HG03280 (cell line): ENCODE data around the gene LCTL.
"Not testable (repeated sequence)": the region's sequence is repeated elsewhere in the genome, so short reads cannot be mapped to it uniquely, and the experiment has no call there.

ENCODE experiments used
- ATAC-seq: cut with Tn5 transposase; IDR thresholded peaks from one replicate; pipeline ENCODE4 v1.9.1; 2021; ENCODE audit warnings: mild to moderate bottlenecking, moderate library complexity; ENCODE audit not compliant: unreplicated experiment

Gene LCTL

DNA sequence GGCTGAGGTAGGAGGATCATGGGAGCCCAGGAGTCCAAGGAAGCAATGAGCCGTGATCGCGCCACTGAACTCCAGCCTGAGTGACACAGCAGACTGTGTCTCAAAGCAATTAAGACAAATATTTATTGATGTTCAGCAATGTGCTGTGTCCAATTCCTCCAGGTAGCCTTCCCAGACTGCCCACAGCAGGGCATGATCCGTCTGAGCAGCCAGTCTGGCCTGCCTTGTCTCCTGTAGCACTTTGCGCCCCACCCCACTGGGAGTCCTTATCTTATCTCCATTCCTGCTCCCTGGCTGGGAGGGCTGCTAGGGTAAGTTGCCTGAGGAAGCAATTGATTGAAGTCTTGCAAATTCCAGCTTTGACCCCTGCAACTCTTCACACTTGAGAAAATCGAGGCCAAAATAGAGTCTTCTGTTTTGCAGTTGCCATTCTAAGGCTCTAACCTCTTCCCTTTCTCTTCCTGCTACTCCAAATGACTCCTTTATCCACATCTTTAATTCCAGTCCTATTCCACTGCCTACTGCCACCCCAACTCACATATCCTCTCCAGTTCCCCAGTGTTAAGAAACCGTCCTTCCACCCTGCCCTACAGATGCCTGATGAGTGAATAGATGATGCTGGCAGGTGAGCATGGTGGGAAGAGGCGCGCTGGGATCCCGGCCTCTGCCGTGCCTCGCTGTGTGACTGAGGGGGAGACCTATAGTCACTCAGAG is 26.9 kb upstream of the LCTL start:
- ATAC-seq = no peak

DNA sequence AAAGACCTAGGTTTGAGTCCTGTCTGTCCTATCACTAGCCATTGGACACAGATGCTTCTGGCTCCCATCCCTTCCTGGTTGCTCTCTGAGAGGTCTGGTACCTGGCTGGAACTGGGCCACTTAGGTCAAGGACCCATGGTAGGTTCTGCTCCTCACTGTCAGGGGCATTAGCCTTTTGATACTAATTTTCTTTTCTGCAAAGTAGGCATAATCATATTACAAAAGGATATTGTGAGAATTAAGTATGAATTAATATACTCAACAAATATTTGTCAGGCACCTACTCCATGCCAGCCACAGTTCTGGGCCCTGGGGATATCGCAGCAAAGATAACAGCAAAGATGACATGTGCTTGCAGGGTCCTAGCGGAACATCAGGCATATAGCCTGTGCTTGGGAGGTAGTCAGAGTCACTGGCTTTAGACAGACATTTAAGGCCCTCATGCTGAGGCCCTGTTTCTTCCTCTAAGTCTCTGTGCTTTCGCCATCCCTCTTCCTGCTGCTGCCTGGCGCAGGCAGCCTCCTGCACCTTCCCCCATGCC is 25.6 kb upstream of the LCTL start:
- no peak for ATAC-seq

GRCh38 chr15:66590435-66590834 is 24.6 kb upstream of the LCTL start:
- ATAC-seq = no peak

DNA sequence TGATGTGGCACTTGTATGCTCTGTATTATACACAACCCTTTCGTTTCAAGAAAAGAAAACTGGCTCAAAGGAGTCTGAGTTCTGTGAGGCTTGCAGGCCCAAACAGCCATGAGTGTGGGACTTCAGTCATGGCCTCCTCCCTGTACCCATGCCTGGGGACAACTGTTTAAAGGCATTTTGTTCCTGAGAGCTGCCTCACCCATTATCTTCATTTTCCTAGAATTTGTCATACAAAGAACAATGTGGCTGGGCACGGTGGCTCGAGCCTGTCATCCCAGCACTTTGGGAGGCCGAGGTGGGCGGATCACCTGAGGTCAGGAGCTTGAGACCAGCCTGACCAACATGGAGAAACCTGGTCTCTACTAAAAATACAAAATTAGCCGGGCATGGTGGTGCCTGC is 23.6 kb upstream of the LCTL start:
- not testable (repeated sequence) for ATAC-seq

GRCh38 chr15:66588971-66589370 is 23.2 kb upstream of the LCTL start:
- no peak for ATAC-seq

DNA sequence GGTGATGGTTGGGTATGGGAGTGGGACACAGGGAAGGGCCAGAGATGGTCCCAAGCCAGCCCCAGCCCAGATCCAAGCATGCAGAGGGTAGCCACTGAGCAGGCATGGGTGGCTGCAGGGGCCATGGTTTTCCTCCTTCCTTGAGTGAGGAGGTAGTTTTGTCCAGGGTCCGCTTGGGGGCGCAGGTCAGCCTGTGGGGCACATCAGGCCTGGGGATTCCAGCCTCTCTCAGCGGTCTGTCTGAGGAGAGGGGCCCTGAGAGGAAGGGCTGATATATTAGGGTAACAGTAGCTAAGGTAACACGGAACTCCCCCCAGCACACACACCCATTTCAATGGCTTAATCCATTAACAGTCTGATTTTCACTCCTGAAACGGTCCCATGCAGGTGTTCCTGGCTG is 22.7 kb upstream of the LCTL start:
- ATAC-seq = no peak

DNA sequence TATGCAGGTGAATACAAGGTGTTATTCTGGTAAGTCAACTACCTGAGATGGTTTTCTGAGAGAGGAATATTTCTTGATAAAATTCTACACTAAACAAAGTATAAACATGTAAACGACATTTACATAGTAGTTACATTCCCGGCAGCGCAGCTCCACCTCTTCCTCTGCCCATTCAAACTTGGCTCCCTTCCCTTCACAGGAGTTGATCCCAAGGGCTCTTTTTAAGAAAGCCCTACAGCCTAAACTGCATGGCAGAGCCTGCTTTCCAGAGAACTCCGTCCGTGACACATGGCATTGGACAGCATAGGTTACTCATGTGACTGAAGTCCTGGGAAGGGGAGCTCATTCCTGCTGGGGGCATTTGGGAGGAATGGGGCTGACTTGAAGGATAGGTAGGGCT is 22.0 kb upstream of the LCTL start:
- no peak for ATAC-seq

DNA sequence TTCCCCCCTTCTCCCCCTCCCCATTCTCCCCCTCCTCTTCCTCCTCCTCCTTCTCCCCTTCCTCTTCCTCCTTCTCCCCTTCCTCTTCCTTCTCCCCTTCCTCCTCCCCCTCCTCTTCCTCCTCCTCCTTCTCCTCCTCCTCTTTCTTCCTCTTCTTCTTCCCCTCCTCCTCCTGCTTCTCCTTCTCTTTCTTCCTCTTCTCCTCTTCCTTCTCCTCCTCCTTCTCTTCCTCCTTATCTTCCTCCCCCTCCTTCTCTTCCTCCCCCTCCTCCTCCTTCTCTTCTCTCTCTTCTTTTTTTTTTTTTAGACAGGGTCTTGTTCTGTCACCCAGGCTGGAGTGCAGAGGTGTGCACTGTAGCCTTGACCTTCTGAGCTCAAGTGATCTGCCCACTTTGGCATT is 21.2 kb upstream of the LCTL start:
- no peak for ATAC-seq

GRCh38 chr15:66586155-66586976 is 20.6 kb upstream of the LCTL start:
- ATAC-seq = no peak

- ATAC-seq = no peak
Measured at GRCh38 chr15:66581972-66582537, 16.3 kb upstream of the LCTL start.

DNA sequence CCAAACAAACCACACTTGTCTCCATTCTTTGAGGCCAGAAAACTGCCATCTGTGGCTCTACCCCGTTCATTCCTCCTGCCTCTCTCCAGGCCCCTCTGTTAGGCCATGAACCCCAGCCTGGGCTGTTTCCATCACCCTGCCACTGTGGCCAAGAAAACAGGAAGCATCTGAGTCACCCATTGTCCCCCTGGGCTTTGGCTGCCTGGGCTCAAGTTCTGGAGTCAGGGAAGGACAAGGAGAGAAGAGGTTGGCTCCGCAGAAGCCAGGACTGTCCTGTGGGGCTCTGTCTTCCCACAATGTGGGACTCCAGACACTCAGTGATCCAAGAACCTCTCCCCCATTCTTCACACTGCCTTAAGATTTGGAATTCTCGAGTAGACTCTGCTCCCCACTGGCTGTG is 14.8 kb upstream of the LCTL start:
- ATAC-seq = no peak

- ATAC-seq = no peak
Measured at GRCh38 chr15:66578286-66578875, 12.6 kb upstream of the LCTL start.

DNA sequence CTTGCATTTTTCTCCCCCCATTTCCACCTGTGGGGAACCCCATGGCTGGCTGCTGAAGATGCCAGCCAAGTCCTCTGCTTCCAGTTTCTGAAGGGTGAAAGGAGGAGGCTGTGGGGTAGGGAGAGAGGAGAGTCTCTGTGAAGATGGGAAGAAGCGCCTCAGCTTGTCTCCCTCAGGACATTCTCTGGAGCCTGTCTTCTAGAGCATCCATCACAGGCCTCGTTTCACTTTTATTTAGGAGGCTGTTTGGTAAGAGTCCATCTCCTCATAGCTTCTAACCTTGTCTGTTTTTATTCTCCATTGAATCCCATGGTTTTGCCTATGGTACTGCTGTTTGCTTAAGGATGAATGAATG is 8.8 kb upstream of the LCTL start:
- ATAC-seq = no peak

DNA sequence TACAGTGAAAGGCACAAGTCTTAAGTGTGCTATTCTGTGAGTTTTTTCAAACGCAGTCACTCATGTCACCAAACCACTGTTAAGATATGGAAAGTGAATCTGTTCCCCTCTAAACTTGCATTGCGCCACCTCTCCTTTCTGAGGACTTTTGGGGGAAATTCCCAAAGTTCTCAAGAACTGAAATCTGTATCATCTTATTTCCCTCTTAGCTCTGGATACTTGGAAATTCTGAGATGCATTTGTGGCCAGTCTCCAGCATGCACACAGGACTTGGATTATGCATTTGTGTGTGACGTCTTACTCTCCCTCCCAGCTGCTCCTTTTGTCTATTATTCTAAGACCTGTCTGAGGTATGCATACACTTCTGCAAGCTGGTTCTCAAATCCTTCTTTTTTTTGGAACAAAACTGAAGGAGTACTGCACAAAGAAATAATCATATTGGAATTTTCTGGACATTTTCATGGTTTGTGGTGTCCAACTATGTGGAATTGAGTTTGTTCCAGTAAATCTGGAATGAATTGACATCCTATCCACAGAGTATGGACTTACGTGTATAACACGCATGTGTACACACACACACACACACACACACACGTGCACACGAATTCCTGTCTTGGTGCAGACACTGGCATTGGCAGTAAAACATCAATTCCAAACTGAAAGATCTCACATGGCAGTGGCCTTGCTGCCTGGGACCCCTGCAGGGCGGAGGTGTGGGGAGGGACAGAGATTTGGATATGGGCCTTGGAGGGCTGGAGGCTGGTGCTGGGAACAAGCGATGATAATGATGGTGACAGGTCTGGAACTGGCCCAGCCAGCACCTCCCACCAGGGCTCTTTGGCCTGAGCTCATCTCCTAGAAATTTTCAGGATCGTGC is 8.2 kb upstream of the LCTL start:
- no peak for ATAC-seq

DNA sequence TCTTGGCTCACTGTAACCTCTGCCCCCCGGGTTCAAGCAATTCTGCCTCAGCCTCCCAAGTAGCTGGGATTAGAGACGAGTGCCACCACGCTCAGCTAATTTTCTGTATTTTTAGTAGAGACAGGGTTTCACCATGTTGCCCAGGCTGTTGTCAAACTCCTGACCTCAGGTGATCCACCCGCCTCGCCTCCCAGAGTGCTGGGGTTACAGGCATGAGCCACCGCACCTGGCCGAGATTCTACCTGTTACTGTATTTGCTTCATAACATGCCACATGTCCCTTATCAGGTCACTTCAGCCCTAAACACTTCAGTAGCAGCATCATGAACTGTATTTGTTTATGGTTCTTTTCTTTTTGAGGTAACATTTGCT is 7.5 kb upstream of the LCTL start:
- ATAC-seq = no peak

- no peak for ATAC-seq
Measured at GRCh38 chr15:66572146-66572545, 6.3 kb upstream of the LCTL start.

GRCh38 chr15:66570842-66571478 is 5.2 kb upstream of the LCTL start:
- ATAC-seq = no peak

GRCh38 chr15:66570327-66570726 is 4.5 kb upstream of the LCTL start:
- no peak for ATAC-seq

- no peak for ATAC-seq
Measured at GRCh38 chr15:66569461-66570137, 3.8 kb upstream of the LCTL start.

- ATAC-seq = no peak
Measured at GRCh38 chr15:66567897-66568296, 2.1 kb upstream of the LCTL start.
